ENCODE data around the gene HEMK1.

Gene HEMK1

DNA sequence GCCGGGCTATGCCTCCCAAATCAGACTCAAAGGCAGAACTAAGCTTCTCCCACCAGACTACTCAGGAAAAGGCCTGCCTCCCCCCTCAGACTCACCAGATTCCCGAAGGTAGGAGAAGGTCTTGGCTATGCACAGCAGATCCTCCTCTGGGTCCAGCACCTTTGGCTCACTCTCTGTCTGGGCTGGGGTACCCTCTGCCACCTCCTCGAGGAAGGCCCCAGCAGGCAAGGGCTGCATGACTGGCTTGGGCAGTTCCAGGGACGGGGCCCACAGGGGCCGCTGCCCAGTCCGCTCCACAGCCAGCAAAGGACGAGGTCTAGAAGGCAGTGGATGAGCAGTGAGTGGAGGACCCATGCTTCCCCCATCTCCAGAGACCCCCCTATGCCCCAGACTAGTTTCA is 39.0 kb downstream of the HEMK1 start:
- TF ChIP-seq, protein P1, sequence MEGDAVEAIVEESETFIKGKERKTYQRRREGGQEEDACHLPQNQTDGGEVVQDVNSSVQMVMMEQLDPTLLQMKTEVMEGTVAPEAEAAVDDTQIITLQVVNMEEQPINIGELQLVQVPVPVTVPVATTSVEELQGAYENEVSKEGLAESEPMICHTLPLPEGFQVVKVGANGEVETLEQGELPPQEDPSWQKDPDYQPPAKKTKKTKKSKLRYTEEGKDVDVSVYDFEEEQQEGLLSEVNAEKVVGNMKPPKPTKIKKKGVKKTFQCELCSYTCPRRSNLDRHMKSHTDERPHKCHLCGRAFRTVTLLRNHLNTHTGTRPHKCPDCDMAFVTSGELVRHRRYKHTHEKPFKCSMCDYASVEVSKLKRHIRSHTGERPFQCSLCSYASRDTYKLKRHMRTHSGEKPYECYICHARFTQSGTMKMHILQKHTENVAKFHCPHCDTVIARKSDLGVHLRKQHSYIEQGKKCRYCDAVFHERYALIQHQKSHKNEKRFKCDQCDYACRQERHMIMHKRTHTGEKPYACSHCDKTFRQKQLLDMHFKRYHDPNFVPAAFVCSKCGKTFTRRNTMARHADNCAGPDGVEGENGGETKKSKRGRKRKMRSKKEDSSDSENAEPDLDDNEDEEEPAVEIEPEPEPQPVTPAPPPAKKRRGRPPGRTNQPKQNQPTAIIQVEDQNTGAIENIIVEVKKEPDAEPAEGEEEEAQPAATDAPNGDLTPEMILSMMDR (IDR thresholded peaks at IDR 0.05; ENCODE audit: low read depth, low read length, poor library complexity, severe bottlenecking): no peak
- TF ChIP-seq EZH2phosphoT487 (IDR thresholded peaks at IDR 0.05; ENCODE audit: borderline replicate concordance, low read length): no peak
- Histone ChIP-seq H3K79me2 (ENCODE audit: control insufficient read depth, low read length) (no peaks in the 10 kb centered on the region), H3K9me2 (replicated peaks; ENCODE audit: control insufficient read depth, low read length) (no peaks in the 10 kb centered on the region), H4K20me1 (ENCODE audit: control insufficient read depth, insufficient read depth, low read depth, low read length) (peaks cover 10% of the 10 kb centered on the region), H3K27me3 (ENCODE audit: control insufficient read depth, low read length) (peaks cover 83% of the 10 kb centered on the region), H3K4me2 (ENCODE audit: low read length) (no peak overlapping the region), H3K4me3 (ENCODE audit: low read length) (no peak overlapping the region), H3F3A (ENCODE audit: control insufficient read depth, insufficient read depth) (peaks cover 11% of the 10 kb centered on the region), H3K27ac (ENCODE audit: low read depth, low read length) (no peak overlapping the region), H3K4me1 (ENCODE audit: control insufficient read depth, low read length) (peaks cover 14% of the 10 kb centered on the region), H3K9me3 (ENCODE audit: control insufficient read depth, insufficient read depth, low read length) (no peaks in the 10 kb centered on the region), H3K36me3 (ENCODE audit: control insufficient read depth, low read length) (no peaks in the 10 kb centered on the region)

DNA sequence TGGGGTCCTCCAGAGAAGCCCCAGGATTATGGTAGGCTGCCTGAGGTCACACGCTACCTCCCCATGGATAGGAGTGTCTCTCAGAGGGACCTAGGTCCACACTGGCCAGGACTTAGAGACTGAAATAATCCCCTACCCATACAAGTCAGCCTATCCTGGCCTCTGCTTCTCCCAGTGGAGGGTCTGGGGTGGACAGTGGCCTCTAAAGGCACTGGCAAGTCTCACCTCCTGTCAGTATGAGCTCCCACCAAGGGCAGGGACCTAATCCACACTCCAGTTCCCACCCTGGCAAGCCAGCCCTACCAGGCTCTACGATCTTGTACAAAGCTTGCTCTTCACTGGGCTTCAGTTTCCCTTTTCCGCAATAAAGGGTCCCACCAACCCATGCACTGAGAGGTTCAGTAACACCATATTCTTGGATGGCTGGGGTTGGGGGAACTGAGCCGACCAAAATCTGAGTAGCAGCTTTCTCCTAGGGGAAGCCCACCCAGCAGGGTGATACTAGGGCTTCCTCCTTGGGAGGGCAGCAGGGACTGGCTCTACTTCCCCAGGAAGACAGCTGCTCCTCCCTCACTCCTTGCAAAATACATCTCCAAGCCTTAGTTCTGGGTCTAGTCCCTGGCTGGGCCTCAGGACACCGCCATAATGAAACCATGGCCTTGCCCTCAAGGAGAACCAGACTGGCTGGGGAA is 39.9 kb downstream of the HEMK1 start:
- Histone ChIP-seq H3K9me3 (ENCODE audit: control insufficient read depth, insufficient read depth, low read length) (no peaks in the 10 kb centered on the region), H4K20me1 (ENCODE audit: control insufficient read depth, insufficient read depth, low read depth, low read length) (peaks cover 15% of the 10 kb centered on the region), H3K4me2 (ENCODE audit: low read length) (no peak overlapping the region), H3K4me3 (ENCODE audit: low read length) (no peak overlapping the region), H3K27me3 (ENCODE audit: control insufficient read depth, low read length) (peaks cover 81% of the 10 kb centered on the region), H3K36me3 (ENCODE audit: control insufficient read depth, low read length) (no peaks in the 10 kb centered on the region), H3K27ac (ENCODE audit: low read depth, low read length) (no peak overlapping the region), H3K4me1 (ENCODE audit: control insufficient read depth, low read length) (peaks cover 14% of the 10 kb centered on the region), H3F3A (ENCODE audit: control insufficient read depth, insufficient read depth) (peaks cover 13% of the 10 kb centered on the region), H3K79me2 (ENCODE audit: control insufficient read depth, low read length) (no peaks in the 10 kb centered on the region), H3K9me2 (replicated peaks; ENCODE audit: control insufficient read depth, low read length) (no peaks in the 10 kb centered on the region)
- TF ChIP-seq EZH2phosphoT487 (IDR thresholded peaks at IDR 0.05; ENCODE audit: borderline replicate concordance, low read length): no peak
- TF ChIP-seq, protein P1 (IDR thresholded peaks at IDR 0.05; ENCODE audit: low read depth, low read length, poor library complexity, severe bottlenecking): no peak

DNA sequence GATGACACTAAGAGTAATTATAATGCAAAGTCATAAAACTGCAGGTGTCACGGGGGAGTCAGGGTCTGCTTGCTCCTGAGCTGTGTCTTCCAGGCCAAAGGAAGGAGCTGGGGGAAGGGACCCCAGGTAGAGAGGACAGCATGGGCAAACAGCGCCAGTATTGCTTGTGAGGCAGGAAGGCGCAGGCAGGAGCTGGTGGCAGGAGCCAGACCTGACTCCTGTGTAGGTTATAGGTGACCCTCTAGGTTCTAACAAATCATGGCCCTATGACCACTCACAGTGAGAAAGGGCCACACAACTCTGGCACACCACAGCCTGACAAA is 40.4 kb downstream of the HEMK1 start:
- Histone ChIP-seq H3K79me2 (ENCODE audit: control insufficient read depth, low read length) (no peaks in the 10 kb centered on the region), H3K36me3 (ENCODE audit: control insufficient read depth, low read length) (no peaks in the 10 kb centered on the region), H3F3A (ENCODE audit: control insufficient read depth, insufficient read depth) (peaks cover 13% of the 10 kb centered on the region), H4K20me1 (ENCODE audit: control insufficient read depth, insufficient read depth, low read depth, low read length) (peaks cover 15% of the 10 kb centered on the region), H3K4me3 (ENCODE audit: low read length) (no peak overlapping the region), H3K4me2 (ENCODE audit: low read length) (no peak overlapping the region), H3K4me1 (ENCODE audit: control insufficient read depth, low read length) (peaks cover 14% of the 10 kb centered on the region), H3K9me3 (ENCODE audit: control insufficient read depth, insufficient read depth, low read length) (no peaks in the 10 kb centered on the region), H3K9me2 (replicated peaks; ENCODE audit: control insufficient read depth, low read length) (no peaks in the 10 kb centered on the region), H3K27ac (ENCODE audit: low read depth, low read length) (no peak overlapping the region), H3K27me3 (ENCODE audit: control insufficient read depth, low read length) (peaks cover 79% of the 10 kb centered on the region)
- no peak for TF ChIP-seq EZH2phosphoT487 (IDR thresholded peaks at IDR 0.05; ENCODE audit: borderline replicate concordance, low read length)
- TF ChIP-seq, protein P1 (IDR thresholded peaks at IDR 0.05; ENCODE audit: low read depth, low read length, poor library complexity, severe bottlenecking): no peak

All from DOHH2 (cell line).